G401 (cell line): Measurements from ENCODE around the gene SEMA5B. TPM values are rescaled to one million over a fixed set of nuclear protein-coding genes. Genes with fewer than 3 reads are reported as not detected.

Experiments
- DNase-seq: peaks from one replicate; pipeline ENCODE4 v3.0.0-alpha.2; 2015; ENCODE audit warnings: low spot score
- in situ Hi-C: cut with HindIII; loops from 2 replicates; pipeline ENCODE4 v1.10.0; 2016; ENCODE audit warnings: low sequenced_read_pairs, mixed read lengths
- total RNA-seq: library from RNA; depleted of rRNA; stranded (reverse); fragments of >200 nt; shearing (Covaris generic); gene quantifications from 2 replicates; pipeline ENCODE4 v1.2.3, GENCODE V29; 2014

SEMA5B gene
- total RNA-seq, 1 experiment from 2014 or later = 0.03 TPM

- in situ Hi-C loops = no loop called here
- DNase-seq = no peak
These were observed 90.6 kb downstream of the SEMA5B start for GRCh38 chr3:122936986-122937385.

GRCh38 chr3:122936335-122936734 lies 91.2 kb downstream of the SEMA5B start:
- in situ Hi-C loops = no loop called here
- peak; percentile 84 for DNase-seq

GRCh38 chr3:122934251-122934650 lies 93.3 kb downstream of the SEMA5B start:
- no peak for DNase-seq
- in situ Hi-C loops = no loop called here

- in situ Hi-C loops = no loop called here
- DNase-seq = no peak
These were observed 95.2 kb downstream of the SEMA5B start for GRCh38 chr3:122932251-122932967.

- DNase-seq = no peak
- in situ Hi-C loops = no loop called here
These were observed 95.9 kb downstream of the SEMA5B start for GRCh38 chr3:122931636-122932035.

GRCh38 chr3:122930063-122930997 lies 97.2 kb downstream of the SEMA5B start:
- in situ Hi-C loops = no loop called here
- no peak for DNase-seq

- DNase-seq = no peak
- in situ Hi-C loops = no loop called here
These were observed 98.1 kb downstream of the SEMA5B start for GRCh38 chr3:122929188-122930062.

GRCh38 chr3:122928396-122929187 lies 99.0 kb downstream of the SEMA5B start:
- in situ Hi-C loops = no loop called here
- no peak for DNase-seq

- in situ Hi-C loops = no loop called here
- DNase-seq = no peak
These were observed 99.8 kb downstream of the SEMA5B start for GRCh38 chr3:122927726-122928125.

- DNase-seq = no peak
- in situ Hi-C loops = no loop called here
These were observed 100.8 kb downstream of the SEMA5B start for GRCh38 chr3:122926811-122927210.

- no peak for DNase-seq
- in situ Hi-C loops = no loop called here
These were observed 101.2 kb downstream of the SEMA5B start for GRCh38 chr3:122926322-122926721.

GRCh38 chr3:122925756-122926155 lies 101.8 kb downstream of the SEMA5B start:
- in situ Hi-C loops = no loop called here
- no peak for DNase-seq

- in situ Hi-C loops = no loop called here
- DNase-seq = no peak
These were observed 103.5 kb downstream of the SEMA5B start for GRCh38 chr3:122924056-122924455.

GRCh38 chr3:122923611-122924010 lies 104.0 kb downstream of the SEMA5B start:
- in situ Hi-C loops = no loop called here
- no peak for DNase-seq

GRCh38 chr3:122921791-122922651 lies 105.5 kb downstream of the SEMA5B start:
- in situ Hi-C loops = no loop called here

GRCh38 chr3:122920986-122921385 lies 106.6 kb downstream of the SEMA5B start:
- in situ Hi-C loops = no loop called here
- DNase-seq = peak; percentile 3

More at GRCh38 chr3:122921791-122922651, 105.5 kb downstream of the SEMA5B start:
- no peak for DNase-seq

GRCh38 chr3:122919291-122919610 lies 108.3 kb downstream of the SEMA5B start:
- in situ Hi-C loops = no loop called here
- no peak for DNase-seq
